A549 (cell line): ENCODE measurements around the gene STRBP.

Experiments
- BCL3 ChIP-seq: fragments of >200 bp; sonication (Bioruptor Twin); formaldehyde crosslinking; IDR thresholded peaks from 3 replicates; pipeline ENCODE4 v1.6.1; 2016
- BHLHE40 ChIP-seq: IDR thresholded peaks from 2 replicates; pipeline ENCODE4 v1.6.1; 2012; ENCODE audit warnings: low read depth, low read length, inconsistent platforms
- CHD2 ChIP-seq: fragments of 150-350 bp; IDR thresholded peaks from 2 replicates; pipeline ENCODE4 v1.6.1; 2014; ENCODE audit warnings: low read length; ENCODE audit not compliant: partially characterized antibody
- ESRRA ChIP-seq: fragments of 150-350 bp; IDR thresholded peaks from 2 replicates; pipeline ENCODE4 v1.6.1; 2014; ENCODE audit warnings: mild to moderate bottlenecking, low read length, borderline replicate concordance
- FOSB ChIP-seq: fragments of 250-450 bp; sonication (Bioruptor Pico); IDR thresholded peaks from 2 replicates; pipeline ENCODE4 v1.5.0; 2020; ENCODE audit warnings: mild to moderate bottlenecking, moderate library complexity
- HOXA7 ChIP-seq: fragments of 250-450 bp; sonication (Bioruptor Pico); IDR thresholded peaks from 2 replicates; pipeline ENCODE4 v1.5.0; 2020; ENCODE audit warnings: mild to moderate bottlenecking, moderate library complexity
- HOXB5 ChIP-seq: fragments of 250-450 bp; sonication (Bioruptor Pico); IDR thresholded peaks from 2 replicates; pipeline ENCODE4 v1.5.0; 2020; ENCODE audit warnings: mild to moderate bottlenecking, moderate library complexity
- KDM5A ChIP-seq: fragments of 200-600 bp; sonication (generic); IDR thresholded peaks from 2 replicates; pipeline ENCODE4 v1.6.1; 2016; ENCODE audit warnings: antibody characterized with exemption, mild to moderate bottlenecking
- POLR2A ChIP-seq: IDR thresholded peaks from 2 replicates; pipeline ENCODE4 v1.6.1; 2012; ENCODE audit warnings: mild to moderate bottlenecking, low read length
- RAD21 ChIP-seq, 2 experiments: fragments of >200 bp in 1 of 2; sonication (Bioruptor Twin) in 1 of 2; formaldehyde crosslinking in 1 of 2; IDR thresholded peaks in 1 of 2; conservative IDR thresholded peaks in 1 of 2; 2 replicates in 1 of 2; 3 replicates in 1 of 2; pipeline ENCODE4 v1.6.1; 2012 to 2018; ENCODE audit warnings: inconsistent platforms in 1 of 2
- RCOR1 ChIP-seq: fragments of 150-350 bp; IDR thresholded peaks from 2 replicates; pipeline ENCODE4 v1.6.1; 2014; ENCODE audit warnings: antibody characterized with exemption, low read length, low read depth
- SMC3 ChIP-seq: fragments of >200 bp; sonication (Bioruptor Twin); formaldehyde crosslinking; IDR thresholded peaks from 3 replicates; pipeline ENCODE4 v1.6.1; 2018; ENCODE audit warnings: inconsistent platforms
- TP53 ChIP-seq: fragments of 250-450 bp; sonication (Bioruptor Pico); IDR thresholded peaks from 2 replicates; pipeline ENCODE4 v1.5.0; 2021; ENCODE audit warnings: mild to moderate bottlenecking, moderate library complexity
- TF ChIP-seq, protein P1 (sequence below): fragments of >200 bp; sonication (Bioruptor Twin); formaldehyde crosslinking; IDR thresholded peaks from 3 replicates; pipeline ENCODE4 v1.5.1; 2016

GRCh38 chr9:123217128-123217654, 51.2 kb downstream of the STRBP start:
- TF ChIP-seq ESRRA (no peak), TP53 (CRISPR knock-in tag) (no peak), FOSB (CRISPR knock-in tag) (no peak), RAD21 (conservative IDR thresholded peaks at IDR 0.05 in 1 of 2, IDR thresholded peaks at IDR 0.05 in 1 of 2) (no peak), RCOR1 (no peak), SMC3 (no peak), HOXB5 (no peak), BCL3 (no peak), POLR2A (no peak), KDM5A (no peak), CHD2 (no peak), HOXA7 (no peak), BHLHE40 (no peak)
- TF ChIP-seq, protein P1, sequence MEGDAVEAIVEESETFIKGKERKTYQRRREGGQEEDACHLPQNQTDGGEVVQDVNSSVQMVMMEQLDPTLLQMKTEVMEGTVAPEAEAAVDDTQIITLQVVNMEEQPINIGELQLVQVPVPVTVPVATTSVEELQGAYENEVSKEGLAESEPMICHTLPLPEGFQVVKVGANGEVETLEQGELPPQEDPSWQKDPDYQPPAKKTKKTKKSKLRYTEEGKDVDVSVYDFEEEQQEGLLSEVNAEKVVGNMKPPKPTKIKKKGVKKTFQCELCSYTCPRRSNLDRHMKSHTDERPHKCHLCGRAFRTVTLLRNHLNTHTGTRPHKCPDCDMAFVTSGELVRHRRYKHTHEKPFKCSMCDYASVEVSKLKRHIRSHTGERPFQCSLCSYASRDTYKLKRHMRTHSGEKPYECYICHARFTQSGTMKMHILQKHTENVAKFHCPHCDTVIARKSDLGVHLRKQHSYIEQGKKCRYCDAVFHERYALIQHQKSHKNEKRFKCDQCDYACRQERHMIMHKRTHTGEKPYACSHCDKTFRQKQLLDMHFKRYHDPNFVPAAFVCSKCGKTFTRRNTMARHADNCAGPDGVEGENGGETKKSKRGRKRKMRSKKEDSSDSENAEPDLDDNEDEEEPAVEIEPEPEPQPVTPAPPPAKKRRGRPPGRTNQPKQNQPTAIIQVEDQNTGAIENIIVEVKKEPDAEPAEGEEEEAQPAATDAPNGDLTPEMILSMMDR: no peak
